ENCODE data around the gene KIF1C. TPM values are rescaled to one million over a fixed set of nuclear protein-coding genes. Genes with fewer than 3 reads are reported as not detected.
A peak's percentile ranks its signal among the peaks of the same experiment; 100 is the strongest.
"Not testable (repeated sequence)": the region's sequence is repeated elsewhere in the genome, so short reads cannot be mapped to it uniquely, and the experiment has no call there.

KIF1C gene
- total RNA-seq, 1 experiment from 2014 or later: 10.2 TPM

- Histone ChIP-seq H3K27ac (ENCODE audit: low read length) (no peak overlapping the region), H4K20me1 (ENCODE audit: insufficient read depth, low read depth, low read length) (no peaks in the 10 kb centered on the region), H3K4me1 (ENCODE audit: low read length) (no peaks in the 10 kb centered on the region), H3K9me2 (replicated peaks; ENCODE audit: insufficient read depth, low read length) (no peaks in the 10 kb centered on the region), H3K79me2 (ENCODE audit: low read length) (no peaks in the 10 kb centered on the region), H3K4me3 (ENCODE audit: low read length) (no peak overlapping the region), H3K9ac (ENCODE audit: low read length) (no peak overlapping the region), H3K4me2 (ENCODE audit: low read depth, low read length, poor library complexity, severe bottlenecking) (no peak overlapping the region), H3K9me3 (ENCODE audit: low read length) (no peaks in the 10 kb centered on the region), H3K27me3 (ENCODE audit: low read length) (no peaks in the 10 kb centered on the region), H3K36me3 (ENCODE audit: insufficient read depth, low read length) (no peaks in the 10 kb centered on the region), H2AFZ (ENCODE audit: low read length) (no peak overlapping the region)
- DNase-seq: no peak
These were observed 52.5 kb downstream of the KIF1C start for GRCh38 chr17:5050278-5050677.

DNA sequence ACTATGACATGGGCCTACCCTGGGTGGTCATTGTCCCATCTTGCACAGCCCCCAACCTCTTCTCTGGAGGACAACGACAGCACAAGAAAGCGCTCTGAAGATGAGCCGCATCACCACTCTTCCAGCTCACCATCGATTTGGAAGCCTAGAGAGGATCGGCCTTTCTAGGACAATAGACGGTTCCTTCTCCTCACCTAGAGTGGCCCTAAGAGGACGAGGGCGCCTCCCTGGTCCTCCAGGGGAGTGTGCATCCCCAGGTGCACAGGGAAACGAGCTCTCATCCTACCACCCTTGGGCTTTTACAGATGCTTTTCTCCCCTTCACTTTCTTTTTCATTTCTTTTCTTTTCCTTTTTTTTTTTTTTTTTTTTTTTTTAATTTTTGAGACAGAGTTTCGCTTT lies 57.8 kb downstream of the KIF1C start:
- peak; percentile 52 for DNase-seq
- Histone ChIP-seq H3K4me3 (ENCODE audit: low read length) (no peak overlapping the region), H3K79me2 (ENCODE audit: low read length) (no peaks in the 10 kb centered on the region), H3K4me1 (ENCODE audit: low read length) (peaks cover 4% of the 10 kb centered on the region; the same call in 1 of the 2 replicates), H3K4me2 (ENCODE audit: low read depth, low read length, poor library complexity, severe bottlenecking) (no peak overlapping the region), H2AFZ (ENCODE audit: low read length) (no peak overlapping the region), H3K27ac (ENCODE audit: low read length) (no peak overlapping the region), H3K36me3 (ENCODE audit: insufficient read depth, low read length) (no peaks in the 10 kb centered on the region), H3K9me3 (ENCODE audit: low read length) (no peaks in the 10 kb centered on the region), H3K9me2 (replicated peaks; ENCODE audit: insufficient read depth, low read length) (no peaks in the 10 kb centered on the region), H4K20me1 (ENCODE audit: insufficient read depth, low read depth, low read length) (no peaks in the 10 kb centered on the region), H3K9ac (ENCODE audit: low read length) (no peak overlapping the region), H3K27me3 (ENCODE audit: low read length) (no peaks in the 10 kb centered on the region)

DNA sequence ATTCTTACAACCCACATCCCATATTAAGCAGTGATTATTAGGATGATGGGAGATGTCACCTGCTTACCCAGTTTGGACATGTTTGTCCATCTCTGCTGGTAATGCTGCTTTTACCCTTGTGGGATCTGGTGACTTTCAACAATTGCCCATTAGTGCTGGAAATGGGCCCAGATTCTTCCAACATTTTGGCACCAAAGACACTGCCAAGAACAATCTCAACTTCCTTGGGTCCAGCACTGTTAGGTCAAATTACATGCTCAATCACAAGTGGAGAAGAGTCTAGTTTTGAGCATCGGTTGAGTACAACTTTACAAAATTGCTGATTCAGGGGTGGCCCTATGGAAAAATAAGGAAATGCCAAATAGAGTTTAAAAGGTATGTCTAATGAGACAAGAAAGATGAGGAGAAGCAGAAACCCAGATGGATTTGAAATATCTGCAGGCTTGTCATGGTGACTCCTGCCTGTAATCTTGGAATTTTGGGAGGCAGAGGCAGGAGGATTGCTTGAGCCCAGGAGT lies 67.5 kb downstream of the KIF1C start:
- H3K36me3 ChIP-seq (ENCODE audit: insufficient read depth, low read length): no peaks in the 10 kb centered on the region
- H3K27me3 ChIP-seq (ENCODE audit: low read length): no peaks in the 10 kb centered on the region
- no peaks in the 10 kb centered on the region for H3K9me3 ChIP-seq (ENCODE audit: low read length)
- H3K4me2 ChIP-seq (ENCODE audit: low read depth, low read length, poor library complexity, severe bottlenecking): no peak overlapping the region
- H3K4me1 ChIP-seq (ENCODE audit: low read length): no peaks in the 10 kb centered on the region
- no peak overlapping the region for H3K4me3 ChIP-seq (ENCODE audit: low read length)
- no peak overlapping the region for H3K9ac ChIP-seq (ENCODE audit: low read length)
- H2AFZ ChIP-seq (ENCODE audit: low read length): no peak overlapping the region
- H3K79me2 ChIP-seq (ENCODE audit: low read length): no peaks in the 10 kb centered on the region
- no peaks in the 10 kb centered on the region for H3K9me2 ChIP-seq (replicated peaks; ENCODE audit: insufficient read depth, low read length)
- H3K27ac ChIP-seq (ENCODE audit: low read length): no peak overlapping the region
- DNase-seq: no peak
- no peaks in the 10 kb centered on the region for H4K20me1 ChIP-seq (ENCODE audit: insufficient read depth, low read depth, low read length)

DNA sequence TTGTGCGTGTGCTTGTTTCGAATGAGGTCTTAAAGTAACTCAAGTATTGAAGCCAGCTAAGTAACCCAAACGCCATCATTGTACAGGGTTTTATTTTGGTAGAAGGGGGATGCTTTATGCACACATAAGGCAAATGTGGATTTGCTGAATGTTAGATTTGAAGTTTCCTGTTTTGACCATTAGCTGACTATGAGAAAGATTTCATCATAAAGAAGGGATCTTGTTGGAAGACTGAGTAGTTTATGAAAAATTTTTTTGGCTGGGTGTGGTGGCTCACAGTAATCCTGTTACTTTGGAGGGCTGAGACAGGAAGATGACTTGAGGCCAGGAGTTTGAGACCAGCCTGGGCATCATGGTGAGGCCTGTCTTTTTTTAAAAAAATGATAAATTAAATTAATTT lies 70.5 kb downstream of the KIF1C start:
- Histone ChIP-seq H3K4me1 (ENCODE audit: low read length) (no peaks in the 10 kb centered on the region), H4K20me1 (ENCODE audit: insufficient read depth, low read depth, low read length) (no peaks in the 10 kb centered on the region), H3K4me3 (ENCODE audit: low read length) (no peak overlapping the region), H3K27ac (ENCODE audit: low read length) (no peak overlapping the region), H3K36me3 (ENCODE audit: insufficient read depth, low read length) (no peaks in the 10 kb centered on the region), H3K79me2 (ENCODE audit: low read length) (no peaks in the 10 kb centered on the region), H2AFZ (ENCODE audit: low read length) (no peak overlapping the region), H3K9ac (ENCODE audit: low read length) (no peak overlapping the region), H3K9me3 (ENCODE audit: low read length) (no peaks in the 10 kb centered on the region), H3K4me2 (ENCODE audit: low read depth, low read length, poor library complexity, severe bottlenecking) (no peak overlapping the region), H3K9me2 (replicated peaks; ENCODE audit: insufficient read depth, low read length) (no peaks in the 10 kb centered on the region), H3K27me3 (ENCODE audit: low read length) (no peaks in the 10 kb centered on the region)
- no peak for DNase-seq

DNA sequence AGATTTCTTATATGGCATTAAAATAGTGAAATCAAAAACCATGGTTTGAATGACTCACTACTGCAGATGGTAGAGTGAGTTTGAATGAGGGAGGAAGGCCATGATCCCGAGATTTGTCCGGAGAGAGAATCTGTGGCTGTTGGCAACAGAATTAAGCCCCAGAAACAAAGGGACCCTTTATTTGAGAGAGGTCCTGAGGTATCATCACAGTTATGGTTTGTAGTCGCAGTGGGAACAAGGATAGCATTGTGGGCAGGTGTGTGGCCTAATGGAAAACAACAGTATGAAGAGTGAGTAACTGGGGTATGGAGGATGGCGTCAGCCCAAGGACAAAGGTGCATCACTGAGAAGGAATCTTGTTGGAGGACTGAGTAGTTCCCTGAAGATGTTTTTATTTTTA lies 72.0 kb downstream of the KIF1C start:
- Histone ChIP-seq H3K9me2 (replicated peaks; ENCODE audit: insufficient read depth, low read length) (no peaks in the 10 kb centered on the region), H3K27me3 (ENCODE audit: low read length) (no peaks in the 10 kb centered on the region), H3K27ac (ENCODE audit: low read length) (no peak overlapping the region), H4K20me1 (ENCODE audit: insufficient read depth, low read depth, low read length) (no peaks in the 10 kb centered on the region), H3K4me2 (ENCODE audit: low read depth, low read length, poor library complexity, severe bottlenecking) (no peak overlapping the region), H3K9me3 (ENCODE audit: low read length) (no peaks in the 10 kb centered on the region), H3K9ac (ENCODE audit: low read length) (no peak overlapping the region), H3K36me3 (ENCODE audit: insufficient read depth, low read length) (no peaks in the 10 kb centered on the region), H3K4me1 (ENCODE audit: low read length) (no peaks in the 10 kb centered on the region), H3K4me3 (ENCODE audit: low read length) (no peak overlapping the region), H3K79me2 (ENCODE audit: low read length) (no peaks in the 10 kb centered on the region), H2AFZ (ENCODE audit: low read length) (no peak overlapping the region)
- no peak for DNase-seq

DNA sequence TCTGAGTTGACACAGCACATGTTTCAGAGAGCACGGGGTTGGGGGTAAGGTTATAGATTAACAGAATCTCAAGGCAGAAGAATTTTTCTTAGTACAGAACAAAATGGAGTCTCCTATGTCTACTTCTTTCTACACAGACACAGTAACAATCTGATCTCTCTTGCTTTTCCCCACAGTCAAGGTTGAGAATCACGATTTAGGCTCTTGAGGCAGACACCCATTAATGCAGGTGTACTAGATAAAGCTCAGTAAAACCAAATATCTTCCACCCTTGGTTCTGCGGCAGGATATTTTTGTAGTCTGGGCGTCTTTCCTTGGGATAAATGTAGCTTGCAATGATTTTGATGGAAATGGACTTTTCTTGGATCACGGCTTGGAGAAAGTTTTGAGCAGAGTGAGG lies 77.7 kb downstream of the KIF1C start:
- not testable (repeated sequence) for H3K36me3 ChIP-seq (ENCODE audit: insufficient read depth, low read length); H3K27me3 ChIP-seq (ENCODE audit: low read length); H4K20me1 ChIP-seq (ENCODE audit: insufficient read depth, low read depth, low read length); H3K27ac ChIP-seq (ENCODE audit: low read length); H2AFZ ChIP-seq (ENCODE audit: low read length); H3K4me1 ChIP-seq (ENCODE audit: low read length); H3K9me3 ChIP-seq (ENCODE audit: low read length); H3K4me3 ChIP-seq (ENCODE audit: low read length); H3K4me2 ChIP-seq (ENCODE audit: low read depth, low read length, poor library complexity, severe bottlenecking); H3K79me2 ChIP-seq (ENCODE audit: low read length); H3K9me2 ChIP-seq (replicated peaks; ENCODE audit: insufficient read depth, low read length); H3K9ac ChIP-seq (ENCODE audit: low read length); DNase-seq

DNA sequence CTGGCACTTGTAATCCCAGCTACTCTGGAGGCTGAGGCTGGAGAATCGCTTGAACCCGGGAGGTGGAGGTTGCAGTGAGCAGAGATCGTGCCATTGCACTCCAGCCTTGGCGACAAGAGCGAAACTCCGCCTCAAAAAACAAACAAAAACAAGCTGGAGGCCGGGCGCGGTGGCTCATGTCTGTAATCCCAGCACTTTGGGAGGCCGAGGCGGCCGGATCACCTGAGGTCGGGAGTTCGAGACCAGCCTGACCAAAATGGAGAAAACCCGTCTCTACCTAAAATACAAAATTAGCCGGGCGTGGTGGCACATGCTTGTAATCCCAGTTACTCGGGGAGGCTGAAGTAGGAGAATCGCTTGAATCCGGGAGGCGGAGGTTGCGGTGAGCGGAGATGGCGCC lies 79.5 kb downstream of the KIF1C start:
- H3K9me3 ChIP-seq (ENCODE audit: low read length); H3K4me3 ChIP-seq (ENCODE audit: low read length); H4K20me1 ChIP-seq (ENCODE audit: insufficient read depth, low read depth, low read length); H3K9me2 ChIP-seq (replicated peaks; ENCODE audit: insufficient read depth, low read length); H3K27ac ChIP-seq (ENCODE audit: low read length); H3K36me3 ChIP-seq (ENCODE audit: insufficient read depth, low read length); H3K27me3 ChIP-seq (ENCODE audit: low read length); H3K4me2 ChIP-seq (ENCODE audit: low read depth, low read length, poor library complexity, severe bottlenecking); DNase-seq; H3K79me2 ChIP-seq (ENCODE audit: low read length); H2AFZ ChIP-seq (ENCODE audit: low read length); H3K4me1 ChIP-seq (ENCODE audit: low read length); H3K9ac ChIP-seq (ENCODE audit: low read length): not testable (repeated sequence)

DNA sequence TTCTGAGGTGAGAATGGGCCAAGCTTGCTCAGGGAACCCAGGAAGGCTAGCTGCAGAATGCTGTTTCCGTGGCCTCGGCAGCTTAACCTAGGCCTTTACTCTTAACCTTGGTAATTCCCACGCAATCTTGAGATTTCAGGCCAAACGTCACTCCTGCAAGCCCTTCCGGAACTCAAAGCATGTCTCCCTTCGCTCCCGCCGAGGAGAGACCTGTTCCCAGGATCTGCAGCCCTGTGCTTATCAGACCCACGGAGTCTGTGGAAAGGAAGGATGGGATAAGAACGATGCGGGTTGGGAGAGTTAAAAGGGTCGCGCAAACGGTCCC lies 80.0 kb downstream of the KIF1C start:
- Histone ChIP-seq H3K27ac (ENCODE audit: low read length) (no peak overlapping the region), H3K79me2 (ENCODE audit: low read length) (no peaks in the 10 kb centered on the region), H3K36me3 (ENCODE audit: insufficient read depth, low read length) (no peaks in the 10 kb centered on the region), H3K4me1 (ENCODE audit: low read length) (peaks cover 8% of the 10 kb centered on the region), H3K9me2 (replicated peaks; ENCODE audit: insufficient read depth, low read length) (no peaks in the 10 kb centered on the region), H3K4me3 (ENCODE audit: low read length) (no peak overlapping the region), H3K9me3 (ENCODE audit: low read length) (no peaks in the 10 kb centered on the region), H2AFZ (ENCODE audit: low read length) (no peak overlapping the region), H3K27me3 (ENCODE audit: low read length) (no peaks in the 10 kb centered on the region), H4K20me1 (ENCODE audit: insufficient read depth, low read depth, low read length) (no peaks in the 10 kb centered on the region), H3K4me2 (ENCODE audit: low read depth, low read length, poor library complexity, severe bottlenecking) (no peak overlapping the region), H3K9ac (ENCODE audit: low read length) (no peak overlapping the region)
- no peak for DNase-seq

All from Karpas-422 (cell line).